HFF-Myc (cell line): ENCODE data around the gene ZKSCAN4.

Source experiments
- DNase-seq: peaks from one replicate; pipeline ENCODE4 v3.0.0-alpha.2; 2011; ENCODE audit warnings: low read depth; ENCODE audit errors: extremely low read depth
- H3K4me3 ChIP-seq: replicated peaks from 2 replicates; pipeline ENCODE4 v1.5.1; 2011; ENCODE audit warnings: low read depth, mild to moderate bottlenecking, control low read depth, low read length
- CTCF ChIP-seq: IDR thresholded peaks from 2 replicates; pipeline ENCODE4 v1.5.1; 2012; ENCODE audit warnings: mild to moderate bottlenecking, low read depth, low read length, control low read depth; ENCODE audit errors: missing control alignments

Gene ZKSCAN4

GRCh38 chr6:28209753-28210535, 42.1 kb downstream of the ZKSCAN4 start:
- DNase-seq, result no peak
- no peak overlapping the region for H3K4me3 ChIP-seq
- no peak for TF ChIP-seq CTCF

- no peak for DNase-seq
- H3K4me3 ChIP-seq, result peak overlapping the region; percentile 40
- TF ChIP-seq CTCF, result no peak
Measured at GRCh38 chr6:28208111-28208659, 43.9 kb downstream of the ZKSCAN4 start.

- no peak for TF ChIP-seq CTCF
- peak overlapping the region; percentile 40 for H3K4me3 ChIP-seq
- DNase-seq, result no peak
Measured at GRCh38 chr6:28207510-28208110, 44.5 kb downstream of the ZKSCAN4 start.

GRCh38 chr6:28206928-28207509, 45.0 kb downstream of the ZKSCAN4 start:
- TF ChIP-seq CTCF, result no peak
- DNase-seq, result no peak
- H3K4me3 ChIP-seq, result peak overlapping the region; percentile 40

GRCh38 chr6:28206527-28206926, 45.5 kb downstream of the ZKSCAN4 start:
- TF ChIP-seq CTCF, result no peak
- no peak overlapping the region for H3K4me3 ChIP-seq
- DNase-seq, result no peak

GRCh38 chr6:28205879-28206278, 46.2 kb downstream of the ZKSCAN4 start:
- TF ChIP-seq CTCF, result no peak
- no peak overlapping the region for H3K4me3 ChIP-seq
- DNase-seq, result no peak
